Right atrium auricular region (tissue), 2 donors: ENCODE data around the gene DRD4. TPM values are rescaled to one million over a fixed set of nuclear protein-coding genes. Genes with fewer than 3 reads are reported as not detected.
"Not testable (repeated sequence)": the region's sequence is repeated elsewhere in the genome, so short reads cannot be mapped to it uniquely, and the experiment has no call there.

ENCODE experiments used
- DNase-seq: peaks from one replicate; pipeline ENCODE4 v3.0.0-alpha.2; 2019; ENCODE audit warnings: low spot score
- H3K27ac ChIP-seq, 2 donors: fragments of 200-600 bp; sonication (generic); 1 replicate in 1 of 2; 2 replicates in 1 of 2; pipeline ENCODE4 v1.5.1; 2016 to 2019
- H3K27me3 ChIP-seq, 2 donors: fragments of 200-600 bp; sonication (generic); one replicate each; pipeline versions ENCODE4 v1.5.1 to v1.6.0; 2017 to 2019
- H3K36me3 ChIP-seq: fragments of 200-600 bp; sonication (generic); one replicate; pipeline ENCODE4 v1.5.1; 2016
- H3K4me1 ChIP-seq, 2 donors: fragments of 200-600 bp; sonication (generic); one replicate each; pipeline versions ENCODE4 v1.5.1 to v1.6.0; 2017 to 2019
- H3K4me3 ChIP-seq, 2 donors: fragments of 200-600 bp; sonication (generic); 1 replicate in 1 of 2; 2 replicates in 1 of 2; pipeline ENCODE4 v1.5.1; 2017 to 2019; ENCODE audit warnings: mild to moderate bottlenecking in 1 of 2, moderate library complexity in 1 of 2
- H3K9me3 ChIP-seq, 2 donors: fragments of 200-600 bp; sonication (generic); one replicate each; pipeline ENCODE4 v1.5.1; 2019
- total RNA-seq, 2 donors: library from RNA; depleted of rRNA; stranded (reverse); fragments of >200 nt; gene quantifications; one replicate each; pipeline ENCODE4 v1.1.0, GENCODE V29; 2016
- TF ChIP-seq, protein P1 (sequence below), 2 donors: fragments of 200-600 bp; sonication (generic); IDR thresholded peaks; one replicate each; pipeline ENCODE4 v1.5.1; 2019; ENCODE audit warnings: antibody characterized with exemption in 2 of 2

Gene DRD4
- total RNA-seq, 2 donors from 2014 or later: not detected

- peaks cover 18% of the 10 kb centered on the region for H3K36me3 ChIP-seq
- no peak for DNase-seq
- TF ChIP-seq, protein P1, sequence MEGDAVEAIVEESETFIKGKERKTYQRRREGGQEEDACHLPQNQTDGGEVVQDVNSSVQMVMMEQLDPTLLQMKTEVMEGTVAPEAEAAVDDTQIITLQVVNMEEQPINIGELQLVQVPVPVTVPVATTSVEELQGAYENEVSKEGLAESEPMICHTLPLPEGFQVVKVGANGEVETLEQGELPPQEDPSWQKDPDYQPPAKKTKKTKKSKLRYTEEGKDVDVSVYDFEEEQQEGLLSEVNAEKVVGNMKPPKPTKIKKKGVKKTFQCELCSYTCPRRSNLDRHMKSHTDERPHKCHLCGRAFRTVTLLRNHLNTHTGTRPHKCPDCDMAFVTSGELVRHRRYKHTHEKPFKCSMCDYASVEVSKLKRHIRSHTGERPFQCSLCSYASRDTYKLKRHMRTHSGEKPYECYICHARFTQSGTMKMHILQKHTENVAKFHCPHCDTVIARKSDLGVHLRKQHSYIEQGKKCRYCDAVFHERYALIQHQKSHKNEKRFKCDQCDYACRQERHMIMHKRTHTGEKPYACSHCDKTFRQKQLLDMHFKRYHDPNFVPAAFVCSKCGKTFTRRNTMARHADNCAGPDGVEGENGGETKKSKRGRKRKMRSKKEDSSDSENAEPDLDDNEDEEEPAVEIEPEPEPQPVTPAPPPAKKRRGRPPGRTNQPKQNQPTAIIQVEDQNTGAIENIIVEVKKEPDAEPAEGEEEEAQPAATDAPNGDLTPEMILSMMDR (IDR thresholded peaks at IDR 0.05): no peak
- no peak overlapping the region for H3K4me3 ChIP-seq
- no peak overlapping the region for H3K27ac ChIP-seq
- no peaks in the 10 kb centered on the region for H3K9me3 ChIP-seq
- H3K27me3 ChIP-seq: no peaks in the 10 kb centered on the region
- no peaks in the 10 kb centered on the region for H3K4me1 ChIP-seq
These were observed 9.1 kb downstream of the DRD4 start for GRCh38 chr11:646214-646613.

DNA sequence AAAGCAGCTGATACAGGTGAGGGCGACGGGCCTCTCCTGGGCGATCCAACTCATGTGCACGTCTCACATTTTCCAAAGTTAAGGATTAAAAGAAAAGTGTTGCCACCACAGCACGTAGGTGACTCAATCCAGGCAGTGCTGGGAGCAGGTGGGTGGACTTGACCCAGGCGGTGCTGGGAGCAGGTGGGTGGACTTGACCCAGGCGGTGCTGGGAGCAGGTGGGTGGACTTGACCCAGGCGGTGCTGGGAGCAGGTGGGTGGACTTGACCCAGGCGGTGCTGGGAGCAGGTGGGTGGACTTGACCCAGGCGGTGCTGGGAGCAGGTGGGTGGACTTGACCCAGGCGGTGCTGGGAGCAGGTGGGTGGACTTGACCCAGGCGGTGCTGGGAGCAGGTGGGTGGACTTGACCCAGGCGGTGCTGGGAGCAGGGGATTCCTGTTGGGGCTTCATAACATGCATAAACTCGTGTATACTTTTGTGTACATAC lies 10.6 kb downstream of the DRD4 start:
- H3K36me3 ChIP-seq: peaks cover 18% of the 10 kb centered on the region
- H3K4me3 ChIP-seq, H3K27ac ChIP-seq, H3K4me1 ChIP-seq, H3K9me3 ChIP-seq, H3K27me3 ChIP-seq, DNase-seq: not testable (repeated sequence)

- DNase-seq: no peak
- H3K4me1 ChIP-seq: no peaks in the 10 kb centered on the region
- peaks cover 4% of the 10 kb centered on the region for H3K36me3 ChIP-seq
- no peaks in the 10 kb centered on the region for H3K9me3 ChIP-seq
- no peak overlapping the region for H3K4me3 ChIP-seq
- TF ChIP-seq, protein P1 (IDR thresholded peaks at IDR 0.05): no peak
- no peak overlapping the region for H3K27ac ChIP-seq
- no peaks in the 10 kb centered on the region for H3K27me3 ChIP-seq
These were observed 13.4 kb downstream of the DRD4 start for GRCh38 chr11:650482-650881.

GRCh38 chr11:653136-653535 lies 16.1 kb downstream of the DRD4 start:
- H3K4me3 ChIP-seq, H3K27ac ChIP-seq, H3K27me3 ChIP-seq, DNase-seq, H3K9me3 ChIP-seq, H3K4me1 ChIP-seq: not testable (repeated sequence)
- peaks cover 12% of the 10 kb centered on the region for H3K36me3 ChIP-seq

- no peak overlapping the region for H3K4me3 ChIP-seq
- H3K36me3 ChIP-seq: peaks cover 12% of the 10 kb centered on the region
- TF ChIP-seq, protein P1 (IDR thresholded peaks at IDR 0.05): no peak
- H3K4me1 ChIP-seq: no peaks in the 10 kb centered on the region
- no peak overlapping the region for H3K27ac ChIP-seq
- DNase-seq: no peak
- no peaks in the 10 kb centered on the region for H3K9me3 ChIP-seq
- no peaks in the 10 kb centered on the region for H3K27me3 ChIP-seq
These were observed 16.8 kb downstream of the DRD4 start for GRCh38 chr11:653837-654236.

DNA sequence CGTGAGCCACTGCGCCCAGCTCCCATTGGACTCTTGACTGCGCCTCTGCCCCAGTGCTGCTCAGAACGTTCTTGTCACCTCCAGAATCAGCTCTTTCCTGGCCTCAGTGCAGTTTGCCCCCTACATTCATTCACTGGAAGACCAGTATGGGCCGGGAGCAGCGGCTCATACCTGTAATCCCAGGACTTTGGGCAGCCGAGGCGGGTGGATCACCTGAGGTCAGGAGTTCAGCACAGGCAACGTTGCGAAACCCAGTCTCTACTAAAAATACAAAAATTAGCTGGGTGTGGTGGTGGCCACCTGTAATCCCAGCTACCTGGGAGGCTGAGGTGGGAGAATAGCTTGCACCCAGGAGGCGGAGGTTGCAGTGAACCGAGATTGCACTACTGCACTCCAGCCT lies 17.4 kb downstream of the DRD4 start:
- peaks cover 15% of the 10 kb centered on the region for H3K36me3 ChIP-seq
- not testable (repeated sequence) for H3K27ac ChIP-seq, H3K4me1 ChIP-seq, H3K4me3 ChIP-seq, DNase-seq, H3K27me3 ChIP-seq, H3K9me3 ChIP-seq

DNA sequence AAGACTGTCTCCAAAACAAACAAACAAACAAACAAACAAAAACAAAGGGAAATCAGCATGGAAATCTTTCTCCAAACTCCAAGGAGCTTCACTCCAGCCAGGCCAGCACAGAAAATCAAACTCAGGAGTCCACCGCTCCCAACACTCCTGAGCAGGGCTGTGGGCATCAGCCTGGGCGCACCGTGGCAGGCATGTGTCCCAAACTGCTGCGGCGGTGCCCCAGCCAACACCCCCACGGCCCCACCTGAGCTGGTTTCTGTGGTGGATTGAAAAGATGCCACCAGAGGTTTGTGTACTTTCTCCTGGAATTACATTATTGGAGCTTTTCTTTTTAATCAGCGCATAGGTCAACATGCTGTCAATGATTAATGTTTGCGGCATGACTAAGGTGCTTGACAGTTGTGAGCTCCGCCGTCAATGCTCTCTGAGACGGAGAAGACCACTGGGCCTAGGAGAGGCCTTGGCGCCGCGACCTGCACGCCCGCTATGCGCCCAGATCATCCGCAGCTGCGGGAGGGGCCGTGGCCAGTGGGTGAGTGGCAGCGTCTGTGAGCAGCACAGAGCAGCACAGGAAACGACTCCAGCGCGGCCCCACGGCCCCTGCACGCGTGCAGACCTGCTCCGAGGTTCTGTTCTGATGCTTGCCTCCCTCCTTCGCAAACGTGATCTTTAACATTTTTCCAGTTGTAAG lies 18.1 kb downstream of the DRD4 start:
- Histone ChIP-seq H3K36me3 (peaks cover 21% of the 10 kb centered on the region), H3K9me3 (no peaks in the 10 kb centered on the region), H3K4me1 (no peaks in the 10 kb centered on the region), H3K27me3 (no peaks in the 10 kb centered on the region), H3K27ac (no peak overlapping the region), H3K4me3 (no peak overlapping the region)
- TF ChIP-seq, protein P1 (IDR thresholded peaks at IDR 0.05): no peak
- DNase-seq: no peak
